GM23248 (cell line): ENCODE data around the gene SLC25A21.

Source experiments
- EZH2 ChIP-seq: fragments of 200-600 bp; sonication (generic); IDR thresholded peaks from 2 replicates; pipeline ENCODE4 v1.6.1; 2018; ENCODE audit warnings: antibody characterized with exemption, mild to moderate bottlenecking; ENCODE audit not compliant: insufficient read depth, poor library complexity, severe bottlenecking
- EZH2phosphoT487 ChIP-seq: fragments of 200-600 bp; sonication (generic); IDR thresholded peaks from 2 replicates; pipeline ENCODE4 v1.6.1; 2018; ENCODE audit warnings: antibody characterized with exemption, moderate library complexity, mild to moderate bottlenecking, low read depth; ENCODE audit not compliant: insufficient read depth

GRCh38 chr14:36951380-36951911, 221.0 kb downstream of the SLC25A21 start:
- TF ChIP-seq EZH2phosphoT487, result no peak
- no peak for TF ChIP-seq EZH2
